SK-N-SH treated with all-trans-retinoic acid at 6 μM for 48 hours (cell line): ENCODE data around the gene PEPD.

Experiments used
- ATAC-seq: fragments of 200-7000 bp; cut with Tn5 transposase; 3 replicates; pipeline ENCODE4 v1.9.1; 2020; ENCODE audit warnings: mild to moderate bottlenecking, moderate library complexity
- ARNTL ChIP-seq: fragments of 450-650 bp; formaldehyde crosslinking; IDR thresholded peaks from 2 replicates; pipeline ENCODE4 v1.5.0; 2020; ENCODE audit warnings: low read depth, mild to moderate bottlenecking, moderate library complexity, borderline replicate concordance
- BACH2 ChIP-seq: fragments of 250-450 bp; sonication (Bioruptor Pico); IDR thresholded peaks from 2 replicates; pipeline ENCODE4 v1.9.0; 2021; ENCODE audit warnings: mild to moderate bottlenecking, borderline replicate concordance
- CSDC2 ChIP-seq: fragments of 250-450 bp; sonication (Bioruptor Pico); IDR thresholded peaks from 2 replicates; pipeline ENCODE4 v1.5.0; 2020; ENCODE audit warnings: mild to moderate bottlenecking, moderate library complexity
- CSRNP3 ChIP-seq: fragments of 250-450 bp; sonication (Bioruptor Pico); IDR thresholded peaks from 2 replicates; pipeline ENCODE4 v1.5.1; 2021; ENCODE audit warnings: mild to moderate bottlenecking, moderate library complexity
- GLIS3 ChIP-seq: fragments of 250-450 bp; sonication (Bioruptor Pico); IDR thresholded peaks from 2 replicates; pipeline ENCODE4 v1.5.0; 2020; ENCODE audit warnings: mild to moderate bottlenecking, moderate library complexity
- ISL1 ChIP-seq: fragments of 250-450 bp; sonication (Bioruptor Pico); IDR thresholded peaks from 2 replicates; pipeline ENCODE4 v2.1.2; 2022; ENCODE audit warnings: mild to moderate bottlenecking, moderate library complexity
- OSR1 ChIP-seq: fragments of 250-450 bp; sonication (Bioruptor Pico); IDR thresholded peaks from 2 replicates; pipeline ENCODE4 v1.8.0; 2022; ENCODE audit warnings: moderate library complexity, mild to moderate bottlenecking, inconsistent platforms
- PATZ1 ChIP-seq: fragments of 250-450 bp; sonication (Bioruptor Pico); IDR thresholded peaks from 2 replicates; pipeline ENCODE4 v1.8.0; 2020; ENCODE audit warnings: mild to moderate bottlenecking, moderate library complexity, borderline replicate concordance
- POU6F1 ChIP-seq: fragments of 250-450 bp; sonication (Bioruptor Pico); IDR thresholded peaks from 2 replicates; pipeline ENCODE4 v1.8.0; 2021; ENCODE audit warnings: low read depth, mild to moderate bottlenecking, moderate library complexity, borderline replicate concordance
- PPARA ChIP-seq: fragments of 250-450 bp; sonication (Bioruptor Pico); IDR thresholded peaks from 2 replicates; pipeline ENCODE4 v1.5.0; 2020; ENCODE audit warnings: mild to moderate bottlenecking, borderline replicate concordance
- RARB ChIP-seq: fragments of 250-450 bp; sonication (Bioruptor Pico); IDR thresholded peaks from 2 replicates; pipeline ENCODE4 v1.8.0; 2021; ENCODE audit warnings: mild to moderate bottlenecking, moderate library complexity
- SNAI2 ChIP-seq: fragments of 250-450 bp; sonication (Bioruptor Pico); IDR thresholded peaks from 2 replicates; pipeline ENCODE4 v1.5.0; 2020; ENCODE audit warnings: mild to moderate bottlenecking, moderate library complexity
- TCF4 ChIP-seq: fragments of 250-450 bp; sonication (Bioruptor Pico); IDR thresholded peaks from 2 replicates; pipeline ENCODE4 v1.8.0; 2021; ENCODE audit warnings: mild to moderate bottlenecking, moderate library complexity, borderline replicate concordance
- TOX ChIP-seq: fragments of 250-450 bp; sonication (Bioruptor Pico); IDR thresholded peaks from 2 replicates; pipeline ENCODE4 v1.8.0; 2021; ENCODE audit warnings: mild to moderate bottlenecking, moderate library complexity, borderline replicate concordance
- TSHZ2 ChIP-seq: fragments of 250-450 bp; sonication (Bioruptor Pico); IDR thresholded peaks from 2 replicates; pipeline ENCODE4 v1.5.0; 2020; ENCODE audit warnings: mild to moderate bottlenecking, moderate library complexity
- ZC3H10 ChIP-seq: fragments of 250-450 bp; sonication (Bioruptor Pico); IDR thresholded peaks from 2 replicates; pipeline ENCODE4 v1.5.1; 2021; ENCODE audit warnings: mild to moderate bottlenecking, moderate library complexity
- ZFP3 ChIP-seq: fragments of 250-450 bp; sonication (Bioruptor Pico); IDR thresholded peaks from 2 replicates; pipeline ENCODE4 v1.5.0; 2020; ENCODE audit warnings: mild to moderate bottlenecking, moderate library complexity
- ZFP30 ChIP-seq: fragments of 450-650 bp; formaldehyde crosslinking; IDR thresholded peaks from 2 replicates; pipeline ENCODE4 v1.5.0; 2022; ENCODE audit warnings: mild to moderate bottlenecking, moderate library complexity
- ZNF565 ChIP-seq: fragments of 450-650 bp; formaldehyde crosslinking; conservative IDR thresholded peaks from 2 replicates; pipeline ENCODE4 v1.5.0; 2020; ENCODE audit warnings: low read depth, mild to moderate bottlenecking, moderate library complexity
- ZNF70 ChIP-seq: fragments of 450-650 bp; formaldehyde crosslinking; IDR thresholded peaks from 2 replicates; pipeline ENCODE4 v1.5.0; 2020; ENCODE audit warnings: mild to moderate bottlenecking, moderate library complexity

Gene PEPD

GRCh38 chr19:33520844-33521479, 629 bp downstream of the PEPD start:
- TF ChIP-seq ZFP3 (no peak), TCF4 (CRISPR knock-in tag) (no peak), GLIS3 (CRISPR knock-in tag) (no peak), CSRNP3 (CRISPR knock-in tag) (no peak), ZC3H10 (CRISPR knock-in tag) (no peak), ZFP30 (CRISPR knock-in tag) (no peak), ARNTL (CRISPR knock-in tag) (no peak), ZNF70 (CRISPR knock-in tag) (no peak), PPARA (CRISPR knock-in tag) (no peak), PATZ1 (CRISPR knock-in tag) (no peak)
- no peak for ATAC-seq

- no peak for TF ChIP-seq PATZ1 (CRISPR knock-in tag)
- no peak for TF ChIP-seq TOX (CRISPR knock-in tag)
- no peak for TF ChIP-seq SNAI2
- TF ChIP-seq PPARA (CRISPR knock-in tag): no peak
- TF ChIP-seq CSRNP3 (CRISPR knock-in tag): no peak
- no peak for TF ChIP-seq OSR1 (CRISPR knock-in tag)
- TF ChIP-seq ZC3H10 (CRISPR knock-in tag): no peak
- no peak for TF ChIP-seq TSHZ2 (CRISPR knock-in tag)
- TF ChIP-seq ZNF565: no peak
- TF ChIP-seq ISL1 (CRISPR knock-in tag): no peak
- TF ChIP-seq POU6F1 (CRISPR knock-in tag): no peak
- TF ChIP-seq RARB: no peak
- no peak for TF ChIP-seq TCF4 (CRISPR knock-in tag)
- no peak for TF ChIP-seq ZNF70 (CRISPR knock-in tag)
- no peak for TF ChIP-seq BACH2 (CRISPR knock-in tag)
- TF ChIP-seq CSDC2 (CRISPR knock-in tag): no peak
- no peak for ATAC-seq
These were observed 1.4 kb downstream of the PEPD start for GRCh38 chr19:33520048-33520643.
